ENCODE results near the gene UBE3B.

UBE3B gene

DNA sequence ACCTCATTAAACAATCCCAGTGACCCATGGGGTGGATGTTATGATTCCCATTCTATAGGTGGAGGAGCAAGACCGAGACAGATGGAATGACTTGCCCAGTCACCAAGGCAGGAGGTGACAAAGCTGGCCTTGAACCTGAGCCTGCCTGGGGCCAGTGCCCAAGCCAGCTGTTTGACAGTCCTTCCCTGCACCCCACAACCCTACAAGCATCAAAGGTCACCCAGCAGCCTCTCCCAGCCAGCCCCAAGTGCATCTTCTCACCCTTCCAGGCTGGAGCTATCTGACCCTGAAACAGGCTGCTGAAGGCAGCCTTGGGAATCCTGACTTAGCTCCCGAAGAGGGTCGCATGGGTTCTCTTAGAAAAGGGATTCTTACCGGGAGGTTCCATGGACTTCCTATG lies 75.5 kb downstream of the UBE3B start:
- DNase-seq (ENCODE audit: low read depth in 1 of 2, low spot score in 1 of 2) = no peak
- H3K27me3 ChIP-seq (ENCODE audit: insufficient read depth, poor library complexity, severe bottlenecking) = peaks cover 3% of the 10 kb centered on the region
- H3K4me3 ChIP-seq (replicated peaks; ENCODE audit: insufficient read depth, low read length) = no peak overlapping the region
- H3K27ac ChIP-seq (replicated peaks) = no peak overlapping the region
- TF ChIP-seq, protein P1, sequence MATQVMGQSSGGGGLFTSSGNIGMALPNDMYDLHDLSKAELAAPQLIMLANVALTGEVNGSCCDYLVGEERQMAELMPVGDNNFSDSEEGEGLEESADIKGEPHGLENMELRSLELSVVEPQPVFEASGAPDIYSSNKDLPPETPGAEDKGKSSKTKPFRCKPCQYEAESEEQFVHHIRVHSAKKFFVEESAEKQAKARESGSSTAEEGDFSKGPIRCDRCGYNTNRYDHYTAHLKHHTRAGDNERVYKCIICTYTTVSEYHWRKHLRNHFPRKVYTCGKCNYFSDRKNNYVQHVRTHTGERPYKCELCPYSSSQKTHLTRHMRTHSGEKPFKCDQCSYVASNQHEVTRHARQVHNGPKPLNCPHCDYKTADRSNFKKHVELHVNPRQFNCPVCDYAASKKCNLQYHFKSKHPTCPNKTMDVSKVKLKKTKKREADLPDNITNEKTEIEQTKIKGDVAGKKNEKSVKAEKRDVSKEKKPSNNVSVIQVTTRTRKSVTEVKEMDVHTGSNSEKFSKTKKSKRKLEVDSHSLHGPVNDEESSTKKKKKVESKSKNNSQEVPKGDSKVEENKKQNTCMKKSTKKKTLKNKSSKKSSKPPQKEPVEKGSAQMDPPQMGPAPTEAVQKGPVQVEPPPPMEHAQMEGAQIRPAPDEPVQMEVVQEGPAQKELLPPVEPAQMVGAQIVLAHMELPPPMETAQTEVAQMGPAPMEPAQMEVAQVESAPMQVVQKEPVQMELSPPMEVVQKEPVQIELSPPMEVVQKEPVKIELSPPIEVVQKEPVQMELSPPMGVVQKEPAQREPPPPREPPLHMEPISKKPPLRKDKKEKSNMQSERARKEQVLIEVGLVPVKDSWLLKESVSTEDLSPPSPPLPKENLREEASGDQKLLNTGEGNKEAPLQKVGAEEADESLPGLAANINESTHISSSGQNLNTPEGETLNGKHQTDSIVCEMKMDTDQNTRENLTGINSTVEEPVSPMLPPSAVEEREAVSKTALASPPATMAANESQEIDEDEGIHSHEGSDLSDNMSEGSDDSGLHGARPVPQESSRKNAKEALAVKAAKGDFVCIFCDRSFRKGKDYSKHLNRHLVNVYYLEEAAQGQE (IDR thresholded peaks at IDR 0.05; ENCODE audit: insufficient replicate concordance, low read depth) = no peak
- no peak for TF ChIP-seq GABPA (IDR thresholded peaks at IDR 0.05; ENCODE audit: low read depth)
- TF ChIP-seq POLR2AphosphoS5 (IDR thresholded peaks at IDR 0.05; ENCODE audit: low read depth) = no peak
- TF ChIP-seq, protein P2, sequence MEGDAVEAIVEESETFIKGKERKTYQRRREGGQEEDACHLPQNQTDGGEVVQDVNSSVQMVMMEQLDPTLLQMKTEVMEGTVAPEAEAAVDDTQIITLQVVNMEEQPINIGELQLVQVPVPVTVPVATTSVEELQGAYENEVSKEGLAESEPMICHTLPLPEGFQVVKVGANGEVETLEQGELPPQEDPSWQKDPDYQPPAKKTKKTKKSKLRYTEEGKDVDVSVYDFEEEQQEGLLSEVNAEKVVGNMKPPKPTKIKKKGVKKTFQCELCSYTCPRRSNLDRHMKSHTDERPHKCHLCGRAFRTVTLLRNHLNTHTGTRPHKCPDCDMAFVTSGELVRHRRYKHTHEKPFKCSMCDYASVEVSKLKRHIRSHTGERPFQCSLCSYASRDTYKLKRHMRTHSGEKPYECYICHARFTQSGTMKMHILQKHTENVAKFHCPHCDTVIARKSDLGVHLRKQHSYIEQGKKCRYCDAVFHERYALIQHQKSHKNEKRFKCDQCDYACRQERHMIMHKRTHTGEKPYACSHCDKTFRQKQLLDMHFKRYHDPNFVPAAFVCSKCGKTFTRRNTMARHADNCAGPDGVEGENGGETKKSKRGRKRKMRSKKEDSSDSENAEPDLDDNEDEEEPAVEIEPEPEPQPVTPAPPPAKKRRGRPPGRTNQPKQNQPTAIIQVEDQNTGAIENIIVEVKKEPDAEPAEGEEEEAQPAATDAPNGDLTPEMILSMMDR (IDR thresholded peaks at IDR 0.05; ENCODE audit: insufficient read depth, low read length) = no peak
- TF ChIP-seq SPI1 (IDR thresholded peaks at IDR 0.05; ENCODE audit: borderline replicate concordance, low read depth) = no peak

DNA sequence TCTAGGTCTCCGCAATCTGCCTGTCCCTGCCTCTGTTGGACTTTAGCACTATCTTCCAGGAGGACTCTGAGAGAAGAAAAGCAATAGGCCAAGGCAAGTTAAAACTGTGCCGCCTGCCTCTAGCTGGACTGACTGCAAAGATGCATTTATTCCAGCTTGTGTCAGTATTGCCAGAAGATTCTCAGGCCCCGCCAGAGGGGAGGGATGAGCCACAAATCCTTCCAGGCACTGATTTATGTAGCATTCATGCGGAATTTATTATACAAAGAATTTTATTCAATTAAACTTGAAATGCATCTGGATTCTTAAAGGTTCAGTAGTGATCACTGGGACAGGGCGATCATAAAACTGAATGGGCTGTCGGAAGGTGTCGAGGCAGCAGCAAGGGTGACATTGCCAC lies 76.0 kb downstream of the UBE3B start:
- H3K27ac ChIP-seq (replicated peaks) = no peak overlapping the region
- no peak for TF ChIP-seq GABPA (IDR thresholded peaks at IDR 0.05; ENCODE audit: low read depth)
- H3K4me3 ChIP-seq (replicated peaks; ENCODE audit: insufficient read depth, low read length) = no peak overlapping the region
- peaks cover 3% of the 10 kb centered on the region for H3K27me3 ChIP-seq (ENCODE audit: insufficient read depth, poor library complexity, severe bottlenecking)
- no peak for DNase-seq (ENCODE audit: low read depth in 1 of 2, low spot score in 1 of 2)

DNA sequence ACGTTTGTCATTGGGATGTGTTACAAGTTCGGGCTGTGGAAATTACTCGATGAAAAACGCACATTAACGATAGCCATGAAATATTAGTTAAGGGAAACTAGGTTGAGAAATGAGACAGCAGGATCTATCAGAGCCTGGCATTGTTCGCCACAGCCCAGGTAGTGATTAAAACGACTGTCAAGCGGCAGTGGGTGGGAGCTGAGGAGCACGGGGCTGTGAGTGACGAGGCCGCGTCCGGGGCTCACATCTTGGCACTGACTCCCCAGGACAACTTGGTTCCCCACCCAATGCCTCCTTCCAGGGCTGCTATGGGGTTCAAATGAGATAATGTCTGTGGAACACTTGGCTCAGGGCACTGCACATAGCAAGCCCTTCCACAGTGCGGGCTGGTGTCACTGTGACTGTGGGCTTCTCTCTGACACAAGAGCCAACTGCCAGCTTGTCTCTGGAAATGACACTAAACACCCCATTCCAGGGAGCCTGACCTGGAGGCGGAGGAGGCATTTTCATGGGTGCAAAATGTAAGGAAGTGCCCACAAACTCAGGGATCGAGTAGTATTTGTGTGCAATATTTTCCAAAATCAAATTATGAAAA lies 76.6 kb downstream of the UBE3B start:
- Histone ChIP-seq H3K4me3 (replicated peaks; ENCODE audit: insufficient read depth, low read length) (no peak overlapping the region), H3K27me3 (ENCODE audit: insufficient read depth, poor library complexity, severe bottlenecking) (peaks cover 3% of the 10 kb centered on the region), H3K27ac (replicated peaks) (no peak overlapping the region)
- TF ChIP-seq POLR2AphosphoS5 (IDR thresholded peaks at IDR 0.05; ENCODE audit: low read depth) = no peak
- TF ChIP-seq, protein P2 (IDR thresholded peaks at IDR 0.05; ENCODE audit: insufficient read depth, low read length) = no peak
- TF ChIP-seq, protein P1 (IDR thresholded peaks at IDR 0.05; ENCODE audit: insufficient replicate concordance, low read depth) = no peak
- TF ChIP-seq GABPA (IDR thresholded peaks at IDR 0.05; ENCODE audit: low read depth) = no peak
- TF ChIP-seq SPI1 (IDR thresholded peaks at IDR 0.05; ENCODE audit: borderline replicate concordance, low read depth) = no peak
- no peak for DNase-seq (ENCODE audit: low read depth in 1 of 2, low spot score in 1 of 2)

DNA sequence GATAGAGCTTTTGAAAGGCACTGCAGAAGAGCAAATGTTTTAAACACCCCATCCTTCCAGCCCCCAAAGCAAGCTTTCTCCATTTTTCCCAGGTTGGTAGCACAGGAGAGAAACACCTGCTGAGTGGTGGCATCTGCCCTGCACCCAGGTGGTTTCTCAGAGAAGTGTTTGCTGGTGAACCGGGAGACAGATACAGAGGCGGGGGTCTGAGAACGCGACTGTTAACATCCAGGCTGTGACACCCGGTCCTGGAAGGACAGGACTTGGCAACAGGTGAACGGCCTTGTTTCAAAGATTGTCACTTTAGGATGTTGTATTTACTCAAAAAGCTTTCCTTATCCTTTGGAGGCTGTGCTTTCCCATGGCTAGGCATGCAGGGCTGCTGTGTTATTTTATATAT lies 77.3 kb downstream of the UBE3B start:
- Histone ChIP-seq H3K27ac (replicated peaks) (no peak overlapping the region), H3K27me3 (ENCODE audit: insufficient read depth, poor library complexity, severe bottlenecking) (peaks cover 3% of the 10 kb centered on the region), H3K4me3 (replicated peaks; ENCODE audit: insufficient read depth, low read length) (no peak overlapping the region)
- DNase-seq (ENCODE audit: low read depth in 1 of 2, low spot score in 1 of 2) = no peak
- TF ChIP-seq SPI1 (IDR thresholded peaks at IDR 0.05; ENCODE audit: borderline replicate concordance, low read depth) (no peak), GABPA (IDR thresholded peaks at IDR 0.05; ENCODE audit: low read depth) (no peak), POLR2AphosphoS5 (IDR thresholded peaks at IDR 0.05; ENCODE audit: low read depth) (no peak)
- TF ChIP-seq, protein P1 (IDR thresholded peaks at IDR 0.05; ENCODE audit: insufficient replicate concordance, low read depth) = no peak
- TF ChIP-seq, protein P2 (IDR thresholded peaks at IDR 0.05; ENCODE audit: insufficient read depth, low read length) = no peak
